ENCODE measurements around the gene RAPGEF2. TPM values are rescaled to one million over a fixed set of nuclear protein-coding genes. Genes with fewer than 3 reads are reported as not detected.

Gene RAPGEF2
- total and polyA plus RNA-seq, 2 of the 8 experiments (the other 6 are each of a cell fraction or from before 2014, with no cell fraction given): 24.4 to 48.6 TPM

DNA sequence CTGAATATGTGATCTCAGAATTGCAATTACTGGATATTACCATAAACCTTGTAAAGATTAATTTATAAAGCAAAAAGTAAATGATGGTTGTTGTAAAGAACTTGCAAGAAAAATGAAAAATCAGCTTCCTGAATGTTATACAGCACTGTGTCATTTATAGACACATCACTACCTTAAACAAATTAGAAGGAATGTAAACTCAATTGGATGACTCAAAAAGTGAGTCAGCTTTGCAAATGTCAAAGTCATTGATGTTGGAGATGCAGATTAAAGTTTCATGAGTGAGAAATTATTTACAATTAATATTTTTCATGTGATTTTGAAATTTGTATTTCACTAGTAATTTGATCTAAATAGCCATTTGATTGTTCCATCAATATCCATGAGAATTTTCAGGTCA lies 193.2 kb downstream of the RAPGEF2 start (continued):
- TF ChIP-seq EZH2 (IDR thresholded peaks at IDR 0.05; ENCODE audit: low read depth, low read length, severe bottlenecking): no peak

Data from H1 (cell line).